Fibroblast of lung (primary cell): ENCODE results near the gene PGD. TPM values are rescaled to one million over a fixed set of nuclear protein-coding genes. Genes with fewer than 3 reads are reported as not detected.

Experiments used
- DNase-seq, 2 donors: peaks; one replicate each; pipeline versions ENCODE4 v3.0.0 to v3.0.0-alpha.2; 2010; ENCODE audit warnings: low read depth in 2 of 2
- H2AFZ ChIP-seq: 2 replicates; pipeline ENCODE4 v1.5.1; 2012; ENCODE audit warnings: low read length, control low read depth, inconsistent platforms
- H3K27ac ChIP-seq: 2 replicates; pipeline ENCODE4 v1.5.1; 2011; ENCODE audit warnings: low read length, control low read depth; ENCODE audit not compliant: insufficient read depth
- H3K27me3 ChIP-seq: 2 replicates; pipeline ENCODE4 v1.5.1; 2011; ENCODE audit warnings: mild to moderate bottlenecking, low read length; ENCODE audit not compliant: control insufficient read depth, insufficient read depth
- H3K36me3 ChIP-seq: 2 replicates; pipeline ENCODE4 v1.5.1; 2011; ENCODE audit warnings: low read length; ENCODE audit not compliant: control insufficient read depth, insufficient read depth
- H3K4me1 ChIP-seq: 2 replicates; pipeline ENCODE4 v1.5.1; 2011; ENCODE audit warnings: low read length; ENCODE audit not compliant: control insufficient read depth, insufficient read depth; ENCODE audit errors: extremely low read depth
- H3K4me2 ChIP-seq: 2 replicates; pipeline ENCODE4 v1.5.1; 2011; ENCODE audit warnings: low read length, control low read depth; ENCODE audit not compliant: insufficient read depth; ENCODE audit errors: extremely low read depth
- H3K4me3 ChIP-seq, 4 experiments: fragments of 200-600 bp in 1 of 4; sonication (generic) in 1 of 4; replicated peaks in 1 of 4; 2 replicates each; pipeline ENCODE4 v1.5.1; 2011 to 2016; ENCODE audit warnings: low read length in 4 of 4, low read depth in 3 of 4, mild to moderate bottlenecking in 3 of 4, control low read depth in 2 of 4, inconsistent platforms in 1 of 4, mixed read lengths in 1 of 4; ENCODE audit not compliant: insufficient read depth in 1 of 4; ENCODE audit errors: control extremely low read depth in 1 of 4
- H3K79me2 ChIP-seq: 2 replicates; pipeline ENCODE4 v1.5.1; 2012; ENCODE audit warnings: mild to moderate bottlenecking, low read length, inconsistent platforms; ENCODE audit not compliant: control insufficient read depth, insufficient read depth
- H3K9ac ChIP-seq: 2 replicates; pipeline ENCODE4 v1.5.1; 2011; ENCODE audit warnings: mild to moderate bottlenecking, low read length, control low read depth; ENCODE audit not compliant: insufficient read depth
- H3K9me3 ChIP-seq: 2 replicates; pipeline ENCODE4 v1.5.1; 2012; ENCODE audit warnings: low read depth, low read length; ENCODE audit not compliant: control insufficient read depth, insufficient read depth
- H4K20me1 ChIP-seq: 2 replicates; pipeline ENCODE4 v1.5.1; 2011; ENCODE audit warnings: low read length; ENCODE audit not compliant: control insufficient read depth, insufficient read depth; ENCODE audit errors: extremely low read depth
- EZH2 ChIP-seq: IDR thresholded peaks from 2 replicates; pipeline ENCODE4 v1.5.1; 2012; ENCODE audit warnings: low read length, control low read depth, mild to moderate bottlenecking; ENCODE audit errors: missing control alignments
- polyA plus RNA-seq, 2 donors: library from polyadenylated mRNA; depleted of rRNA in 1 of 2; stranded (reverse) in 1 of 2; unstranded in 1 of 2; fragments of >200 nt; gene quantifications; 2 replicates each; pipeline ENCODE4 v1.2.1, GENCODE V29; 2011 to 2012; ENCODE audit warnings: missing spikeins in 1 of 2
- total RNA-seq: library from RNA; depleted of rRNA; stranded (reverse); fragments of >200 nt; gene quantifications from 2 replicates; pipeline ENCODE4 v1.2.1, GENCODE V29; 2014
- TF ChIP-seq, protein P1 (sequence below), 2 donors: IDR thresholded peaks in 1 of 2; conservative IDR thresholded peaks in 1 of 2; 1 replicate in 1 of 2; 2 replicates in 1 of 2; pipeline ENCODE4 v1.5.1; 2011 to 2012; ENCODE audit warnings: low read length in 2 of 2, control low read depth in 1 of 2, inconsistent platforms in 1 of 2, low read depth in 1 of 2, mild to moderate bottlenecking in 1 of 2

The PGD gene
- total and polyA plus RNA-seq, 2 donors (not counting 1 experiment from before 2014, with no cell fraction given), result 121 to 135 TPM

DNA sequence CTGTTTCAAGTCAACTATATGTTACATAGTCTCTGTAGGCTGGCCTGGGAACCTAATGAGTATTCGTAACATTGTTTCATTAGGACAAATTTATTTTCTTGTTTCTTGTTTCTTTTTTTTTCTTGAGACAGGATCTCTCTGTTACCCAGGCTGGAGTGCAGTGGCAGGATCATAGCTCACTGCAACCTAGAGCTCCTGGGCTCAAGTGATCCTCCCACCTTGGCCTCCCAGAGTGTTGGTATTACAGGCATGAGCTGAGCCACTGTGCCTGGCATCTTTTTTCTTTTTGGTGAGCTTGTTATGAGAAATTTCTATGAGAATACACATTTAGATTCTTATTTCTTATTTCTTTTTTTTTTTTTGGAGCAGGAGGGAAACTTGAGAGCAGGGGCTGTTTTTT lies 38.2 kb downstream of the PGD start:
- Histone ChIP-seq H3K79me2 (no peaks in the 10 kb centered on the region), H3K9me3 (no peaks in the 10 kb centered on the region), H3K36me3 (no peaks in the 10 kb centered on the region), H2AFZ (no peak overlapping the region), H3K4me3 (no peak overlapping the region), H4K20me1 (no peaks in the 10 kb centered on the region), H3K4me2 (no peak overlapping the region), H3K9ac (no peak overlapping the region), H3K27ac (no peak overlapping the region), H3K4me1 (no peaks in the 10 kb centered on the region), H3K27me3 (no peaks in the 10 kb centered on the region)
- TF ChIP-seq, protein P1, sequence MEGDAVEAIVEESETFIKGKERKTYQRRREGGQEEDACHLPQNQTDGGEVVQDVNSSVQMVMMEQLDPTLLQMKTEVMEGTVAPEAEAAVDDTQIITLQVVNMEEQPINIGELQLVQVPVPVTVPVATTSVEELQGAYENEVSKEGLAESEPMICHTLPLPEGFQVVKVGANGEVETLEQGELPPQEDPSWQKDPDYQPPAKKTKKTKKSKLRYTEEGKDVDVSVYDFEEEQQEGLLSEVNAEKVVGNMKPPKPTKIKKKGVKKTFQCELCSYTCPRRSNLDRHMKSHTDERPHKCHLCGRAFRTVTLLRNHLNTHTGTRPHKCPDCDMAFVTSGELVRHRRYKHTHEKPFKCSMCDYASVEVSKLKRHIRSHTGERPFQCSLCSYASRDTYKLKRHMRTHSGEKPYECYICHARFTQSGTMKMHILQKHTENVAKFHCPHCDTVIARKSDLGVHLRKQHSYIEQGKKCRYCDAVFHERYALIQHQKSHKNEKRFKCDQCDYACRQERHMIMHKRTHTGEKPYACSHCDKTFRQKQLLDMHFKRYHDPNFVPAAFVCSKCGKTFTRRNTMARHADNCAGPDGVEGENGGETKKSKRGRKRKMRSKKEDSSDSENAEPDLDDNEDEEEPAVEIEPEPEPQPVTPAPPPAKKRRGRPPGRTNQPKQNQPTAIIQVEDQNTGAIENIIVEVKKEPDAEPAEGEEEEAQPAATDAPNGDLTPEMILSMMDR (conservative IDR thresholded peaks at IDR 0.05 in 1 of 2, IDR thresholded peaks at IDR 0.05 in 1 of 2; ENCODE audit: low read depth in 1 of 2, low read length in 2 of 2), result no peak
- TF ChIP-seq EZH2, result no peak
- no peak for DNase-seq

DNA sequence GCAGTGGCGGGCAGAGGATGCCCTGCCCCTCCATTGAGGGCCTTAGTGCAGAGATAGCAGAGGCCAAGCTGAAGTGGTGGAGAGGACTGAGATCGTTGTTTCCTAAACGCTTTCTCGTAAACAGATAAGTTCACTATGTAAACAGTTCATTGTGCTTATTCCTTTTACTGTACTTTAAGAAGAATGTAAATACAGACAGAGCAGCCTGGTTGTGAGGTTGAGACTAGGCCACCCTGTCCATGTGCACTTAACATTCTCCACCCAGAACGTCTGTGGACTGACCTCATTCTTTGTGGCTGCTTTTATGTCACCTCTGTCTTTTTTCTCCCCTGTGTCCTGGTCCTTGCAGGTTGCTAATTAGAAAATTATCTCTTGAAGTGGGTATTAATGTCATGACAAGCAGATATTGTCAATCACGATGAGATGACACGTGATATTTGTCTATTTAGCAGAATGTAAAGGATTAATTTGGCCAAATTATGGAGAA lies 39.9 kb downstream of the PGD start:
- Histone ChIP-seq H3K4me2 (no peak overlapping the region), H4K20me1 (no peaks in the 10 kb centered on the region), H2AFZ (no peak overlapping the region), H3K9me3 (no peaks in the 10 kb centered on the region), H3K36me3 (no peaks in the 10 kb centered on the region), H3K4me3 (no peak overlapping the region), H3K79me2 (no peaks in the 10 kb centered on the region), H3K27ac (no peak overlapping the region), H3K27me3 (no peaks in the 10 kb centered on the region), H3K9ac (no peak overlapping the region), H3K4me1 (no peaks in the 10 kb centered on the region)
- no peak for DNase-seq
- TF ChIP-seq EZH2, result no peak
- TF ChIP-seq, protein P1 (conservative IDR thresholded peaks at IDR 0.05 in 1 of 2, IDR thresholded peaks at IDR 0.05 in 1 of 2; ENCODE audit: low read depth in 1 of 2, low read length in 2 of 2), result no peak

DNA sequence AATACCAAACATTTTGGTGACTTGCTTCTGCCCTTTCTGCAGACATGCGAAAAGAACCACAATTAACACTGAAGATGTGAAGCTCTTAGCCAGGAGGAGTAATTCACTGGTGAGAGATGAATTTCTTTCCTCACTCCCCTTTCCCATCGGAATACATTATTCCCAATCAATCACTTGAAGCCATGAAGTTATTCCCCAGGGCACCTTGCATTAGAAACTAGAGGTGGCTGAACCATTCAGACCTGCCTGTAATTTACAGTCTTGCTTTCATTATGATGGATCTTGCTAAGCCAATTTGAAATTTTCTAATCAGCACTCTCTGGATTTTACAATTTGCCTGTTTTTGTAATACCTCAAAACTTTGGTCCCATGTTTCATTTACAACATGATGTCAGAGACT lies 41.4 kb downstream of the PGD start:
- Histone ChIP-seq H3K9ac (no peak overlapping the region), H4K20me1 (no peaks in the 10 kb centered on the region), H3K27me3 (no peaks in the 10 kb centered on the region), H3K79me2 (no peaks in the 10 kb centered on the region), H3K4me3 (no peak overlapping the region), H3K4me1 (no peaks in the 10 kb centered on the region), H3K4me2 (no peak overlapping the region), H3K9me3 (no peaks in the 10 kb centered on the region), H3K27ac (no peak overlapping the region), H3K36me3 (no peaks in the 10 kb centered on the region), H2AFZ (no peak overlapping the region)
- TF ChIP-seq, protein P1 (conservative IDR thresholded peaks at IDR 0.05 in 1 of 2, IDR thresholded peaks at IDR 0.05 in 1 of 2; ENCODE audit: low read depth in 1 of 2, low read length in 2 of 2), result no peak
- no peak for TF ChIP-seq EZH2
- DNase-seq, result no peak
